IPS DF 6.9 (cell line): ENCODE measurements around the gene PSORS1C1.

Source experiments
- DNase-seq: peaks from one replicate; pipeline ENCODE4 v3.0.0-alpha.2; 2013; ENCODE audit warnings: low read depth, low spot score
- H3K27ac ChIP-seq: one replicate; pipeline ENCODE4 v1.5.1; 2013; ENCODE audit warnings: low read length, control low read depth
- H3K27me3 ChIP-seq: 2 replicates; pipeline ENCODE4 v1.6.1; 2013; ENCODE audit warnings: mild to moderate bottlenecking, low read length; ENCODE audit not compliant: control insufficient read depth, insufficient read depth
- H3K36me3 ChIP-seq: 2 replicates; pipeline ENCODE4 v1.6.1; 2013; ENCODE audit warnings: low read length; ENCODE audit not compliant: control insufficient read depth, insufficient read depth
- H3K4me1 ChIP-seq: 2 replicates; pipeline ENCODE4 v1.6.1; 2013; ENCODE audit warnings: low read length; ENCODE audit not compliant: control insufficient read depth, insufficient read depth
- H3K4me3 ChIP-seq: 2 replicates; pipeline ENCODE4 v1.5.1; 2013; ENCODE audit warnings: mild to moderate bottlenecking, low read length
- H3K9me3 ChIP-seq: 2 replicates; pipeline ENCODE4 v1.6.1; 2013; ENCODE audit warnings: low read length, inconsistent platforms; ENCODE audit not compliant: control insufficient read depth, insufficient read depth
- WGBS: extraction: QIAGEN DNeasy Blood & Tissue Kit; methylation state at CpG from one replicate; pipeline ENCODE4 v1.1.7; 2013; ENCODE audit warnings: mixed read lengths, missing lambda C conversion rate; ENCODE audit not compliant: insufficient read length, insufficient coverage; 5-methylcytosine and 5-hydroxymethylcytosine counted together

Gene PSORS1C1

DNA sequence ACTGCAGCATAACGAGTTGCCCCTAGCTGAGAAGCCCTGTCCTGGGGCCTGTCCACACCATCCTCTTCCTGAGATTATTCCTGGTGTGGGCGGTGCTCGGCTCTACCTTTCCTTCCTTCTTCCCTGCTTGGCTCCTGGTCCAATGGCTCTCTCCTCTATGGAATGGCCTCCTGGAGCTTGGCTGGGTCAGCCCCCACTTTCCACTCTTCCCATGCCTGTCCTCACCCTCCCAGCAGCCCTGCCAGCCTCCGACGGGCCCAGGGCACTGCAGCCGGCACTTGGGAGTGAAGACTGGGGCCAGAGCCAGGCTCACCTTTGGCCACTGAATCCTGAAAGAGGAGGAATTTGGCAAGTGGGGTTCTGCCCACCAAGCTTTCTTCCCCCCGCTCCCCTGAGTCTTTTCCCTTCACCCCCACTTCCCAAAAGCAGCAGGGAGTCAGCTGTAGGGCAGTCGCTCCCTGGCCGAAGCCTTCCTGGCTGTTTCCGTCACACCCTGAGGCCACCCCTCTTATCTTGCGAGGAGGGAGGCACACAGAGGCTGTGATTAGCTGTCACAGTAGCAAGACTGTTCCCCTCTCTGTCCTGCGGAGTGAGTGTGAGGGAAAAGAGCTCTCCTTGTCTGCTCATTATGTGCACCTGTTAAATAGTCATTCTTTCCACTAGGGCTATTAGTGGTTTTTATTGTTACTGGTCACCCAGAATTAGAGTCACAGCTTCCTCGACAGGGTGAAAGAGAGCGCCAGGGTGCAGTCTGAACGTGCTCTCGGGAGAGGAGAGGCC is 12.0 kb downstream of the PSORS1C1 start:
- peaks cover 5% of the 10 kb centered on the region for H3K4me1 ChIP-seq
- no CpG with 5 or more reads among the region's 16 CpGs for WGBS

DNA sequence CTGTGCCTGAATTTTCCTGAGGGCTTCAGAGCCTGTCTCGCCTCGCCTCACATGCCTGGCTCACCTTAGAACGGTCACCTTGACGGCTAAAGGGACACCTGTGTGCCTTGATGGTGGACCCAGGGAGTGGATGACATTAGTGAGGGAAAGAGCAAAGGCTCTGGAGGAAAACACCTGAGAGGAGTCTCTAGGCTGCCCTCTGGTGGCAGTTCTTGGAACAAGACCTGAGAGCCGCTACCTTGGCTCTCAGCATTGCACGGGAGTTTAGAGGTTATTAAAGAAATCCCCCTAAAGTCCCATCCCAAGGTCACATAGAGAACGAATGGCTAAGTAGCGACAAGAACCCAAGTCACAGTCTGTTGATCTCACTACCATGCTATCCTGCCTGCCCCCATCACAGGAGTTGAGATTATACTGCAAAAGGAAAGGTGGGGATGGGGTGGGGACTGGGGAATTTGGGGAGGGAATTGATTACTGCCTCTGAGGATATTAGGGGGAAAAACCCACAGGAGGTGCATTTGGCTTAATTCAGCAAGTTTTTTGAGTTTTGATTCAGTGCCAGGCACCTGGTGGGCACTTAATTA is 13.6 kb downstream of the PSORS1C1 start:
- peaks cover 5% of the 10 kb centered on the region for H3K4me1 ChIP-seq
- H3K9me3 ChIP-seq, result no peaks in the 10 kb centered on the region
- DNase-seq, result peak; percentile 73
- no peaks in the 10 kb centered on the region for H3K36me3 ChIP-seq
- WGBS, result no CpG with 5 or more reads among the region's 8 CpGs
- H3K4me3 ChIP-seq, result no peak overlapping the region
- H3K27me3 ChIP-seq, result no peaks in the 10 kb centered on the region
- H3K27ac ChIP-seq, result no peak overlapping the region

More for the DNA sequence above, 12.0 kb downstream of the PSORS1C1 start:
- DNase-seq, result no peak
- H3K4me3 ChIP-seq, result no peak overlapping the region
- H3K9me3 ChIP-seq, result no peaks in the 10 kb centered on the region
- no peaks in the 10 kb centered on the region for H3K36me3 ChIP-seq
- no peaks in the 10 kb centered on the region for H3K27me3 ChIP-seq
- no peak overlapping the region for H3K27ac ChIP-seq

DNA sequence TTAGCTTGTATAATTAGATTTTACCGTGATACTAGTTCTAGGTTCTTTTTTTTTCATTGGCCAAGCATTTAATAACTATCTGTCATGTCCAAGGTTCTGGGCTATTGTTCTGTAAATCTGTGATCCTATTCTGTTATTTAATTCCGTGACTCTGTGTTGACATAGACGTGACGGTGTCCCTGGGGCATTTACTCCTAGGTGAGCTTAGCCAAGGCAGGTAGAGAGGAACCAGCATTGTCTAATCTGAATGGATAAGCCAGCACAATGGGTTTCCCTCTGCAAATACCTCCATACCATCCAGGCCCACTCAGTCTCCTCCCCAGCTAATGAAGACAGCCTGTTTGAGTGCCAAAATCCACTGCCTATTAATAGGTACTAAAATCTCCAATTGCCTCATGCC is 14.5 kb downstream of the PSORS1C1 start:
- peaks cover 5% of the 10 kb centered on the region for H3K4me1 ChIP-seq
- H3K36me3 ChIP-seq, result no peaks in the 10 kb centered on the region
- no peak overlapping the region for H3K27ac ChIP-seq
- H3K27me3 ChIP-seq, result no peaks in the 10 kb centered on the region
- WGBS, result no CpG with 5 or more reads among the region's 4 CpGs
- no peak for DNase-seq
- H3K9me3 ChIP-seq, result no peaks in the 10 kb centered on the region
- H3K4me3 ChIP-seq, result no peak overlapping the region

DNA sequence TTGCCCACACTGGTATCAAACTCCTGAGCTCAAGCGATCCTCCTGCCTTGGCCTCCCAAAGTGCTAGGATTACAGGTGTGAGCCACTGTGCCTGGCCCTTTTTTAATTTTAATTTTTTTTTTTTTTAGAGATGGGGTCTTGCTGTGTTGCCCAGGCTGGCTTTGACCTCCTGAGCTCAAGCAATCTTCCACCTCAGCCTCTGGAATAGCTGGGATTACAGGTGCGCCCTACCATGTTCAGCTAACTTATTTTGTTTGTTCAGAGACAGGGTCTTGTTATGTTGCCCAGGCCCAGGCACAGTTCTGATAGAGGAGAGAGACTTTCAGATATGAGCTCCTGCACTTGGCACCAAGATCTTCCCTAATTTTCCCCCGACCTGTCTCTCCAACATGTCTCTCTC is 16.2 kb downstream of the PSORS1C1 start:
- Histone ChIP-seq H3K27ac (no peak overlapping the region), H3K9me3 (no peaks in the 10 kb centered on the region), H3K4me3 (no peak overlapping the region), H3K36me3 (no peaks in the 10 kb centered on the region), H3K4me1 (0 out of 2 replicates have a peak, but pooled peaks cover 2% of the 10 kb centered on the region), H3K27me3 (no peaks in the 10 kb centered on the region)
- no peak for DNase-seq
- WGBS, result no CpG with 5 or more reads among the region's 3 CpGs

DNA sequence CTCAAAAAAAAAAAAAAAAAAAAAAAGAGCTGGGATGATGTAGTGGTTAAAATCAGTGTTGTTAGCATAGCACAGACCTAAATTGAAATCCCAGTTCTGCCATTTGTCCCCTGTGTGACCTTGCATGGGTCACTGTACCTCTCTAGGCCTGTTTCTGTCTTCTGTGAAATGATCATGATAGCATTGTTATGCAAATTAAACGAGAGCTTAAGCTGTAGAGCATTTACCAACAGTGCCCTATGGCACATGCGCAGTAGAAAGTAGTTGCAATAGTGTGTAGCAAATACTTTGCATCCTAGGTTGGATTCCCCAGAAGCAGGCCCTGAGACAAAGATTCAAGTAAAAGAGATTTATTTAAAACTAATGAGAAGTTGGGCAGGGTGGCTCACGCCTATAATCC is 17.0 kb downstream of the PSORS1C1 start:
- no peaks in the 10 kb centered on the region for H3K36me3 ChIP-seq
- H3K9me3 ChIP-seq, result no peaks in the 10 kb centered on the region
- no peak for DNase-seq
- no peak overlapping the region for H3K4me3 ChIP-seq
- H3K27me3 ChIP-seq, result no peaks in the 10 kb centered on the region
- 0 out of 2 replicates have a peak, but pooled peaks cover 2% of the 10 kb centered on the region for H3K4me1 ChIP-seq
- H3K27ac ChIP-seq, result no peak overlapping the region
- no CpG with 5 or more reads among the region's 3 CpGs for WGBS

DNA sequence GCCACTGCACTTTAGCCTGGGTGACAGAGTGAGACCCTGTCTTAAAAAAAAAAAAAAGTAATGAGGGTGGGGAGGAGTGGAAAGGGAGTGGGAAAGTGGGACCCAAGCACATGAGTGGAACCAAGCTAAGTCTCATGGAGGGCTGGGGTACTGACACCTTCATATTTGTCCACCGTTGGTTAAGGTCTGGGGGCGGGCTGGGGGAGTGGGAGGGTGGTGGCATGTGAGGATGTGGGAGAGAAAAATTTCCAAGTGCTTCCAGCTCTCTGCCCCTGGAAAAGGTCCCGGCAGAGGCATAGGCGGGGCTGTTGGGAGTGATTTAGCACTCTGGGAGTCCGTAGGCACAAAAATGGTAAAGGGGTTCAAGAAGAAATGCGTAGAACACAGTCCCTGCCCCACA is 18.2 kb downstream of the PSORS1C1 start:
- WGBS, result no CpG with 5 or more reads among the region's 6 CpGs
- no peak for DNase-seq
- no peaks in the 10 kb centered on the region for H3K9me3 ChIP-seq
- H3K4me3 ChIP-seq, result no peak overlapping the region
- no peak overlapping the region for H3K27ac ChIP-seq
- H3K27me3 ChIP-seq, result no peaks in the 10 kb centered on the region
- no peaks in the 10 kb centered on the region for H3K4me1 ChIP-seq
- no peaks in the 10 kb centered on the region for H3K36me3 ChIP-seq

DNA sequence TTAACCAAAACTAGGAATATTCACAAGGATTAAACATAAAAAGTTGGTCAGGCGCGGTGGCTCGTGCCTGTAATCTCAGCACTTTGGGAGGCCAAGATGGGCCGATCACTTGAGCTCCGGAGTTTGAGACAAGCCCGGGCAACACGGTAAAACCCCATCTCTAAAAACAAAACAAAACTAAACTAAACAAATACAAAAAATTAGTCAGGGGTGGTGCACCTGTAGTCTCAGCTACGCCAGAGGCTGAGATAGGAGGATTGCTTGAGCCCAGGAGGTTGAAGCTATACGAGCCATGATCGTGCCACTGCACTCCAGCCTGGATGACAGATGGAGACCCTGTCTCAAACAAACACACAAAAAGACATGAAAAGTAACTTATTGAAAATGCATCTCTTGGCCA is 21.1 kb downstream of the PSORS1C1 start:
- no CpG with 5 or more reads among the region's 10 CpGs for WGBS
- Histone ChIP-seq H3K36me3 (no peaks in the 10 kb centered on the region), H3K9me3 (no peaks in the 10 kb centered on the region), H3K27me3 (no peaks in the 10 kb centered on the region), H3K27ac (no peak overlapping the region), H3K4me1 (peaks cover 6% of the 10 kb centered on the region), H3K4me3 (no peak overlapping the region)
- DNase-seq, result no peak

DNA sequence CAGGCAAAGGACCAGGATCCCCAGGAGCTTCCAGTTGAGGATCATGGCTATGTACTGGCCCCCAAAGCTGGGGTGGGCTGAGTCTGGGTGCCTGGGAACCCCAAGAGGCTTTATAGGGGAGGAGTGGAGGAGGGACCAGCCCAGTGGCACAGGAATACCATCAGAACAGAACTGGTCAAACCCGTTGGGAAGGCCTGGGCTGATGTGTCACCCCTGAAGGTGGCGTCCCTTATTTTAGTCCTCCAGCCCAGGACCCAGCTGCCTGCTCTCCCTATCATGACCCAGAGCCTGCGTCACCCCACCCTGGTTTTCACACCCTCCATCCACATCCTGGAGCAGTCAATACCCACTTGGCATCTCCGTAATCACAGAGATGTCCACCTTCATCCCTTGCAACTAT is 24.4 kb downstream of the PSORS1C1 start, which contains the start of gene PSORS1C2:
PSORS1C2 (minus strand) TSS at position 85 of the 400 bp plus-strand sequence; CDS start at position 45, 40 bp downstream.
- Histone ChIP-seq H3K4me1 (peaks cover 6% of the 10 kb centered on the region), H3K27ac (no peak within 1 kb of the TSS), H3K9me3 (no peaks in the 10 kb centered on the region), H3K36me3 (no peaks in the 10 kb centered on the region), H3K4me3 (no peak within 1 kb of the TSS), H3K27me3 (no peaks in the 10 kb centered on the region)
- no peak for DNase-seq
- no CpG with 5 or more reads among the region's 4 CpGs for WGBS

DNA sequence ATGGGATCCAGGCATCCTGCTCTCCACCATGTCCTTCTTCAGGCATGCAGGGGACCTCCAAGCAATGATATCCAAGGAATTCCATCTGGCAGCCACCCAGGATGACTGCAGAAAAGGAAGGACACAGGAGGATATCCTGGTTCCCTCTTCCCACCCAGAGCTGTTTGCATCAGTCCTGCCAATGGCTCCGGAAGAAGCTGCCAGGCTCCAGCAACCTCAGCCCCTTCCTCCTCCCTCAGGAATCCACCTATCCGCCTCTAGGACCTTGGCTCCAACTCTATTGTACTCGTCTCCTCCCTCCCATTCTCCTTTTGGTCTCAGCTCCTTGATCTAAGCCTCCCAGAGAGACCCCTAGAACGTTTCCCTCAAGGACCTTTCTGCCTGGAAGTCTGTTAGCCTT is 25.0 kb downstream of the PSORS1C1 start:
- H3K36me3 ChIP-seq, result peaks cover 2% of the 10 kb centered on the region
- no peak overlapping the region for H3K4me3 ChIP-seq
- no peaks in the 10 kb centered on the region for H3K27me3 ChIP-seq
- H3K27ac ChIP-seq, result no peak overlapping the region
- no peak for DNase-seq
- H3K9me3 ChIP-seq, result no peaks in the 10 kb centered on the region
- whole genome bisulfite sequencing, result no CpG with 5 or more reads among the region's 4 CpGs
- H3K4me1 ChIP-seq, result peaks cover 6% of the 10 kb centered on the region

DNA sequence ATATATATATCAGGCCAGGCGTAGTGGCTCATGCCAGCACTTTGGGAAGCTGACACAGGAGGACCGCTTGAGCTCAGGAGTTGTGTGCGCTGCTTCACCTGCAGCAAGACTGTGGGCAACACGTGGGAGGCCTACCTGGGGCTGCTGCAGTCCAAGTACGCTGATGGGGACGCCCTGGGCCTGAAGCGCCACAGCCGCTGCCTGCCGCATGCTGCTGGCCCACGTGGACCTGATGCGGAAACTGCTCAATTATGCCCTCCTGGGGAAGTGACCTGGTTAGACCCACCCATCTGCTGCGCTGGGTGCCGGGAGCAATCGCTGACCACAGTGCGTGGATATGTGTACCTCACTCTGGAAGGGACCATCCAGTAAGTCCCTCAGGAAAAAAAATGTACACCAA is 26.0 kb downstream of the PSORS1C1 start:
- no CpG with 5 or more reads among the region's 15 CpGs for WGBS
- peaks cover 6% of the 10 kb centered on the region for H3K4me1 ChIP-seq
- H3K36me3 ChIP-seq, result peaks cover 7% of the 10 kb centered on the region
- no peaks in the 10 kb centered on the region for H3K27me3 ChIP-seq
- H3K4me3 ChIP-seq, result no peak overlapping the region
- DNase-seq, result no peak
- no peak overlapping the region for H3K27ac ChIP-seq
- no peaks in the 10 kb centered on the region for H3K9me3 ChIP-seq
